ENCODE data around the gene IGFL1. TPM values are rescaled to one million over a fixed set of nuclear protein-coding genes. Genes with fewer than 3 reads are reported as not detected.
"Not testable (repeated sequence)": the region's sequence is repeated elsewhere in the genome, so short reads cannot be mapped to it uniquely, and the experiment has no call there.

The IGFL1 gene
- not detected for total RNA-seq

- Histone ChIP-seq H3K9me3 (no peaks in the 10 kb centered on the region), H3K27ac (no peak within 1 kb of the TSS), H3K27me3 (peaks cover 0 to 41% of the 10 kb centered on the region in 2 donors), H3K4me1 (no peaks in the 10 kb centered on the region), H3K4me3 (no peak within 1 kb of the TSS), H3K36me3 (no peaks in the 10 kb centered on the region)
- whole genome bisulfite sequencing, 2 donors, result 69 to 73% methylated on average over 6 of the region's 6 CpGs
- TF ChIP-seq EP300 (IDR thresholded peaks at IDR 0.05) (no peak), POLR2A (IDR thresholded peaks at IDR 0.05) (no peak), CTCF (IDR thresholded peaks at IDR 0.05) (no peak)
- DNase-seq (ENCODE audit: low spot score in 2 of 2), result no peak
Measured at GRCh38 chr19:46229442-46229841, at the start of gene IGFL1. IGFL1 (plus strand) TSS chr19:46229742; CDS start chr19:46229775, 33 bp downstream.

- no peaks in the 10 kb centered on the region for H3K9me3 ChIP-seq
- DNase-seq (ENCODE audit: low spot score in 2 of 2), result no peak
- H3K4me3 ChIP-seq, result no peak overlapping the region
- H3K27me3 ChIP-seq, result no peaks in the 10 kb centered on the region
- WGBS, 2 donors, result 54 to 65% methylated on average over 5 of the region's 5 CpGs
- peaks cover 0 to 7% (median 0%) of the 10 kb centered on the region in 3 donors for H3K36me3 ChIP-seq
- H3K27ac ChIP-seq, result no peak overlapping the region
- H3K4me1 ChIP-seq, result no peaks in the 10 kb centered on the region
- no peak for TF ChIP-seq EP300 (IDR thresholded peaks at IDR 0.05)
- no peak for TF ChIP-seq CTCF (IDR thresholded peaks at IDR 0.05)
- no peak for TF ChIP-seq POLR2A (IDR thresholded peaks at IDR 0.05)
Measured at GRCh38 chr19:46180701-46181387, 48.7 kb upstream of the IGFL1 start.

DNA sequence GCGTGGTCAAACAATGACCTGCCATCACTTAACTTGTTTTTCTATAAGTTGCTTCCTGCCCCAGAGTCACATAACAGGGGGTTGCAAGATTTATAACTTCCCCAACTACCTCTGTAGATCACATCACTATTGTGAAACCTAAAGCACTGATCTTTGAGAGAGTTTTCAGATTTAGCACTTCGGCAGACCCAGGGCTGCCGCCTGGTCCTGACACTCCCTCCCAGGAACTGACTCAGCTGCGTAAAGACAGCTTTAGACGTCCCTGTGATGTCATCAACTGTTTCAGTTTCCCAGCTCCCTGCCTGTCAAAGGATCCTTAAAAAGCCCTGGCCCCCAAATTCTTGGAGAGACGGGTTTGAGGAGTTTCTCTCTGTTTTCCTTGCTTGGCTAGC lies 48.2 kb upstream of the IGFL1 start:
- peaks cover 0 to 6% (median 0%) of the 10 kb centered on the region in 3 donors for H3K36me3 ChIP-seq
- H3K27ac ChIP-seq, result no peak overlapping the region
- H3K4me1 ChIP-seq, result no peaks in the 10 kb centered on the region
- TF ChIP-seq EP300 (IDR thresholded peaks at IDR 0.05) (no peak), CTCF (IDR thresholded peaks at IDR 0.05) (no peak), POLR2A (IDR thresholded peaks at IDR 0.05) (no peak)
- DNase-seq (ENCODE audit: low spot score in 2 of 2), result no peak
- H3K4me3 ChIP-seq, result no peak overlapping the region
- H3K9me3 ChIP-seq, result no peaks in the 10 kb centered on the region
- no peaks in the 10 kb centered on the region for H3K27me3 ChIP-seq
- WGBS, 2 donors, result 40 to 53% methylated on average over 6 of the region's 6 CpGs

- TF ChIP-seq CTCF (IDR thresholded peaks at IDR 0.05), result no peak
- no peaks in the 10 kb centered on the region for H3K4me1 ChIP-seq
- no peaks in the 10 kb centered on the region for H3K9me3 ChIP-seq
- 86 to 88% methylated on average over 8 of the region's 8 CpGs for WGBS, 2 donors
- H3K4me3 ChIP-seq, result no peak overlapping the region
- no peak overlapping the region for H3K27ac ChIP-seq
- no peaks in the 10 kb centered on the region for H3K27me3 ChIP-seq
- H3K36me3 ChIP-seq, result no peaks in the 10 kb centered on the region
- no peak for DNase-seq (ENCODE audit: low spot score in 2 of 2)
Measured at GRCh38 chr19:46182476-46182875, 47.1 kb upstream of the IGFL1 start.

GRCh38 chr19:46184775-46185710 lies 44.5 kb upstream of the IGFL1 start:
- 76 to 81% methylated on average over 6 of the region's 6 CpGs for WGBS, 2 donors
- not testable (repeated sequence) for H3K36me3 ChIP-seq; H3K4me1 ChIP-seq; H3K9me3 ChIP-seq; H3K27ac ChIP-seq; DNase-seq (ENCODE audit: low spot score in 2 of 2); H3K4me3 ChIP-seq
- H3K27me3 ChIP-seq, result peaks cover 0 to 17% of the 10 kb centered on the region in 2 donors
